ENCODE results near the gene ASPA.
"Not testable (repeated sequence)": the region's sequence is repeated elsewhere in the genome, so short reads cannot be mapped to it uniquely, and the experiment has no call there.

- TF ChIP-seq CTCF (conservative IDR thresholded peaks at IDR 0.05; ENCODE audit: low read length); EZH2phosphoT487 (IDR thresholded peaks at IDR 0.05; ENCODE audit: borderline replicate concordance, low read depth, low read length): not testable (repeated sequence)
These were observed 43.7 kb downstream of the ASPA start for GRCh38 chr17:3519472-3519871.
